HL-60 (cell line): ENCODE data around the gene KLHL30.

Source experiments
- GABPA ChIP-seq: IDR thresholded peaks from 2 replicates; pipeline ENCODE4 v1.6.1; 2012; ENCODE audit warnings: low read depth
- POLR2AphosphoS5 ChIP-seq: IDR thresholded peaks from 2 replicates; pipeline ENCODE4 v1.6.1; 2012; ENCODE audit warnings: low read depth
- REST ChIP-seq: IDR thresholded peaks from 2 replicates; pipeline ENCODE4 v1.6.1; 2012; ENCODE audit warnings: low read depth; ENCODE audit not compliant: insufficient replicate concordance
- SPI1 ChIP-seq: IDR thresholded peaks from 2 replicates; pipeline ENCODE4 v1.6.1; 2012; ENCODE audit warnings: low read depth, mild to moderate bottlenecking, borderline replicate concordance
- TF ChIP-seq, protein P1 (sequence below): IDR thresholded peaks from one replicate; pipeline ENCODE4 v1.5.1; 2011; ENCODE audit warnings: low read length, control low read depth, inconsistent platforms; ENCODE audit not compliant: insufficient read depth

- TF ChIP-seq REST (no peak), POLR2AphosphoS5 (no peak), SPI1 (no peak), GABPA (no peak)
- TF ChIP-seq, protein P1, sequence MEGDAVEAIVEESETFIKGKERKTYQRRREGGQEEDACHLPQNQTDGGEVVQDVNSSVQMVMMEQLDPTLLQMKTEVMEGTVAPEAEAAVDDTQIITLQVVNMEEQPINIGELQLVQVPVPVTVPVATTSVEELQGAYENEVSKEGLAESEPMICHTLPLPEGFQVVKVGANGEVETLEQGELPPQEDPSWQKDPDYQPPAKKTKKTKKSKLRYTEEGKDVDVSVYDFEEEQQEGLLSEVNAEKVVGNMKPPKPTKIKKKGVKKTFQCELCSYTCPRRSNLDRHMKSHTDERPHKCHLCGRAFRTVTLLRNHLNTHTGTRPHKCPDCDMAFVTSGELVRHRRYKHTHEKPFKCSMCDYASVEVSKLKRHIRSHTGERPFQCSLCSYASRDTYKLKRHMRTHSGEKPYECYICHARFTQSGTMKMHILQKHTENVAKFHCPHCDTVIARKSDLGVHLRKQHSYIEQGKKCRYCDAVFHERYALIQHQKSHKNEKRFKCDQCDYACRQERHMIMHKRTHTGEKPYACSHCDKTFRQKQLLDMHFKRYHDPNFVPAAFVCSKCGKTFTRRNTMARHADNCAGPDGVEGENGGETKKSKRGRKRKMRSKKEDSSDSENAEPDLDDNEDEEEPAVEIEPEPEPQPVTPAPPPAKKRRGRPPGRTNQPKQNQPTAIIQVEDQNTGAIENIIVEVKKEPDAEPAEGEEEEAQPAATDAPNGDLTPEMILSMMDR, result no peak
Observed at GRCh38 chr2:238167761-238168160, 29.3 kb downstream of the KLHL30 start.
